C4-2B (cell line): Measurements from ENCODE around the gene ANKRD12.

Experiments used
- H3K27ac ChIP-seq: fragments of 450-650 bp; 2 replicates; pipeline ENCODE4 v1.5.1; 2017
- ZFX ChIP-seq: fragments of 450-650 bp; IDR thresholded peaks from 2 replicates; pipeline ENCODE4 v1.6.1; 2017
- TF ChIP-seq, protein P1 (sequence below): fragments of 450-650 bp; conservative IDR thresholded peaks from 2 replicates; pipeline ENCODE4 v1.5.1; 2017; ENCODE audit warnings: mild to moderate bottlenecking

ANKRD12 gene

DNA sequence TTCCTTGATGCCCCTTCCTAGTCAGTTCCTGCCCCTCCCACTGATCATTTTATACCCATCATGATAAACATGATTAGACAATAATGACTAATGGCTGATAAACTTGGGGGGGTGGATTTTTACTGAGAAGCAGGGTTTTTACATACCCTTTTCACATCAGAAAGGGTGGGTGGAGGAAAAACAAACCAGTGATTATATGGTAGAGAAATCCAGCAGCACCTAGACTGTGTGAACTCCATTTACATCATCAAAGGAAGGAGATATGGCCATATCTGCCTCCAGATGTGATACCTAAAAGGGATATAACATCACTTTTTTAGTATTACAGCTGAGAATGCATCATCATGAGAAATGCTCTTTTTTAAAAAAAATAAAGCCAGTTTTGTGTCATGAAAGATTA is 89.9 kb downstream of the ANKRD12 start:
- H3K27ac ChIP-seq, result no peak overlapping the region
- TF ChIP-seq, protein P1, sequence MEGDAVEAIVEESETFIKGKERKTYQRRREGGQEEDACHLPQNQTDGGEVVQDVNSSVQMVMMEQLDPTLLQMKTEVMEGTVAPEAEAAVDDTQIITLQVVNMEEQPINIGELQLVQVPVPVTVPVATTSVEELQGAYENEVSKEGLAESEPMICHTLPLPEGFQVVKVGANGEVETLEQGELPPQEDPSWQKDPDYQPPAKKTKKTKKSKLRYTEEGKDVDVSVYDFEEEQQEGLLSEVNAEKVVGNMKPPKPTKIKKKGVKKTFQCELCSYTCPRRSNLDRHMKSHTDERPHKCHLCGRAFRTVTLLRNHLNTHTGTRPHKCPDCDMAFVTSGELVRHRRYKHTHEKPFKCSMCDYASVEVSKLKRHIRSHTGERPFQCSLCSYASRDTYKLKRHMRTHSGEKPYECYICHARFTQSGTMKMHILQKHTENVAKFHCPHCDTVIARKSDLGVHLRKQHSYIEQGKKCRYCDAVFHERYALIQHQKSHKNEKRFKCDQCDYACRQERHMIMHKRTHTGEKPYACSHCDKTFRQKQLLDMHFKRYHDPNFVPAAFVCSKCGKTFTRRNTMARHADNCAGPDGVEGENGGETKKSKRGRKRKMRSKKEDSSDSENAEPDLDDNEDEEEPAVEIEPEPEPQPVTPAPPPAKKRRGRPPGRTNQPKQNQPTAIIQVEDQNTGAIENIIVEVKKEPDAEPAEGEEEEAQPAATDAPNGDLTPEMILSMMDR, result no peak
- no peak for TF ChIP-seq ZFX

- no peak overlapping the region for H3K27ac ChIP-seq
- TF ChIP-seq, protein P1, result no peak
- TF ChIP-seq ZFX, result no peak
These were observed 95.4 kb downstream of the ANKRD12 start for GRCh38 chr18:9231852-9232486.

DNA sequence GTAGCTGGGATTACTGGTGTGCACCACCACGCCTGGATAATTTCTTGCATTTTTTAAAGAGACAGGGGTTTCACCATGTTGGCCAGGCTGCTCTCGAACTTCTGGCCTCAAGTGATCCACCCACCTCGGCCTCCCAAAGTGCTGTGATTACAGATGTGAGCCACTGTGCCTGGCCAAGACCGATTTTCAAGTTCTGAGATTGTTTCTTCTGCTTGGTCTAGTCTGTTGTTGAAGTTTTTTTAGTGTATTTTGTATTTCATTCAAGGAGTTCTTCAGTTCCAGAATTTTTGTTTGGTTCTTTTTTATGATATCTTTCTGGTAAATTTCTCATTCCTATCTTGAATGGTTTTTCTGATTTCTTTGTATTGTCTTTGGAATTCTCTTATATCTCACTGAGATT is 96.4 kb downstream of the ANKRD12 start:
- TF ChIP-seq ZFX, result no peak
- TF ChIP-seq, protein P1, result no peak
- no peak overlapping the region for H3K27ac ChIP-seq

- no peak for TF ChIP-seq ZFX
- TF ChIP-seq, protein P1, result no peak
- no peak overlapping the region for H3K27ac ChIP-seq
These were observed 97.3 kb downstream of the ANKRD12 start for GRCh38 chr18:9233771-9234440.

DNA sequence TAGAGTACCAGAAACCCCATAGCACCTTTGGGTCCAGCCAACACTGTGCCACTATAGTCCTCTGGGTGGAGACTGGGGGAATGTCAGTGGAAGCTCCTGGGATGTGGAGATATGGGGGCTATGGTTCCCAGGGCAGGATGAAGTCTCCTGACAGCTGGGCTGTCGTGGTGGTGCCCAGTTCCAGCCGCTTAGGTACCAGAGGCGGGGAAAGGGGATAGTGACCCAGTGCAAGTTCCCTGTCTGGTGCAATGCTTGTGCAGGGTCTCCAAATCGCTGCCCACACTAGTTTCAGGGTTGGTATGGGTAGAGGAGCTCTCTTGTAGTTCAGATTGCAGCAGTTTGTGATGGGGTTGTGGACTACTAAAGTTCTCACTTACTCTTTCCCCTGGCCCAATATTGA is 97.9 kb downstream of the ANKRD12 start:
- TF ChIP-seq, protein P1, result no peak
- TF ChIP-seq ZFX, result no peak
- no peak overlapping the region for H3K27ac ChIP-seq

GRCh38 chr18:9237981-9238380 is 101.4 kb downstream of the ANKRD12 start:
- no peak overlapping the region for H3K27ac ChIP-seq
- TF ChIP-seq, protein P1, result no peak
- TF ChIP-seq ZFX, result no peak

DNA sequence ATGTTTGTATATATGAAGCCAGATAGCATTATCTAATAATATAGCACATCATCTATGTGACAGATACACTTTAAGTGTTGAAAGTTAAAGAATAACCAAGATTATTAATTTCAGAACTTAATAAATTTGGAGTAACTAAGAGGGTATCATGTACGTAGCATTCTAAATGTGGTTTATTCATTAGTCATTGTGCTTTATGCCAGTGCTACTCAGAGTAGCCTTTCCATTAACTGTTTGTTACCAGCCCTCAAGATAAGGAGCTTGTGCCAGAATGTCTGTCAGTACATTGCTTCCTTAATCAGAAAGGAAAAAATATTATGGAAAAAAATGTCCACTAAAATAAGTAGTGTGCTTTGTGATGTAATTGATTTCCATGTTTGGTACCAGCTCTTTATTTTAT is 103.1 kb downstream of the ANKRD12 start:
- TF ChIP-seq, protein P1, result no peak
- TF ChIP-seq ZFX, result no peak
- no peak overlapping the region for H3K27ac ChIP-seq
